WERI-Rb-1 (cell line): ENCODE results near the gene EIF1AD.
"Not testable (repeated sequence)": the region's sequence is repeated elsewhere in the genome, so short reads cannot be mapped to it uniquely, and the experiment has no call there.

Experiments
- DNase-seq: peaks from one replicate; pipeline ENCODE4 v3.0.0-alpha.2; 2020
- H3K27ac ChIP-seq: fragments of 250-450 bp; sonication (Bioruptor Pico); 2 replicates; pipeline ENCODE4 v1.5.1; 2020; ENCODE audit warnings: mild to moderate bottlenecking, moderate library complexity
- H3K27me3 ChIP-seq: fragments of 250-450 bp; sonication (Bioruptor Pico); 2 replicates; pipeline ENCODE4 v1.5.1; 2021; ENCODE audit warnings: mild to moderate bottlenecking, low read depth, moderate library complexity; ENCODE audit not compliant: insufficient read depth, severe bottlenecking
- H3K36me3 ChIP-seq: fragments of 250-450 bp; sonication (Bioruptor Pico); 2 replicates; pipeline ENCODE4 v1.5.1; 2020; ENCODE audit warnings: mild to moderate bottlenecking, moderate library complexity
- H3K4me3 ChIP-seq: 2 replicates; pipeline ENCODE4 v1.5.1; 2011; ENCODE audit warnings: low read depth, mild to moderate bottlenecking, control low read depth, low read length
- H3K9me3 ChIP-seq: fragments of 250-450 bp; sonication (Bioruptor Pico); 2 replicates; pipeline ENCODE4 v1.5.1; 2021; ENCODE audit warnings: mild to moderate bottlenecking, moderate library complexity; ENCODE audit not compliant: severe bottlenecking
- CTCF ChIP-seq: IDR thresholded peaks from 2 replicates; pipeline ENCODE4 v1.5.1; 2011; ENCODE audit warnings: low read depth, mild to moderate bottlenecking, control low read depth, inconsistent platforms, low read length

The EIF1AD gene

GRCh38 chr11:65954771-65955170 is 47.2 kb downstream of the EIF1AD start:
- Histone ChIP-seq H3K36me3 (no peaks in the 10 kb centered on the region), H3K4me3 (no peak overlapping the region), H3K27me3 (no peaks in the 10 kb centered on the region), H3K9me3 (no peaks in the 10 kb centered on the region), H3K27ac (no peak overlapping the region)
- TF ChIP-seq CTCF = no peak
- DNase-seq = no peak

GRCh38 chr11:65953471-65953870 is 48.5 kb downstream of the EIF1AD start:
- no peak overlapping the region for H3K4me3 ChIP-seq
- no peak overlapping the region for H3K27ac ChIP-seq
- no peak for DNase-seq
- no peaks in the 10 kb centered on the region for H3K9me3 ChIP-seq
- H3K36me3 ChIP-seq = no peaks in the 10 kb centered on the region
- no peaks in the 10 kb centered on the region for H3K27me3 ChIP-seq
- no peak for TF ChIP-seq CTCF

- no peak overlapping the region for H3K4me3 ChIP-seq
- no peaks in the 10 kb centered on the region for H3K36me3 ChIP-seq
- DNase-seq = no peak
- H3K9me3 ChIP-seq = no peaks in the 10 kb centered on the region
- H3K27me3 ChIP-seq = no peaks in the 10 kb centered on the region
- TF ChIP-seq CTCF = no peak
- H3K27ac ChIP-seq = no peak overlapping the region
Measured at GRCh38 chr11:65952052-65952521, 49.9 kb downstream of the EIF1AD start.

- not testable (repeated sequence) for H3K36me3 ChIP-seq, H3K27ac ChIP-seq, H3K4me3 ChIP-seq, H3K27me3 ChIP-seq, DNase-seq, H3K9me3 ChIP-seq
Measured at GRCh38 chr11:65951641-65952040, 50.3 kb downstream of the EIF1AD start.

- DNase-seq, H3K27me3 ChIP-seq, H3K27ac ChIP-seq, H3K9me3 ChIP-seq, H3K4me3 ChIP-seq, H3K36me3 ChIP-seq: not testable (repeated sequence)
Measured at GRCh38 chr11:65950711-65951110, 51.2 kb downstream of the EIF1AD start.

- no peak overlapping the region for H3K4me3 ChIP-seq
- no peaks in the 10 kb centered on the region for H3K27me3 ChIP-seq
- no peak for TF ChIP-seq CTCF
- H3K9me3 ChIP-seq = no peaks in the 10 kb centered on the region
- no peaks in the 10 kb centered on the region for H3K36me3 ChIP-seq
- no peak for DNase-seq
- no peak overlapping the region for H3K27ac ChIP-seq
Measured at GRCh38 chr11:65947603-65948125, 54.3 kb downstream of the EIF1AD start.

GRCh38 chr11:65947133-65947532 is 54.8 kb downstream of the EIF1AD start:
- Histone ChIP-seq H3K9me3 (no peaks in the 10 kb centered on the region), H3K27me3 (no peaks in the 10 kb centered on the region), H3K4me3 (no peak overlapping the region), H3K36me3 (no peaks in the 10 kb centered on the region), H3K27ac (no peak overlapping the region)
- no peak for DNase-seq
- no peak for TF ChIP-seq CTCF
